ENCODE results near the gene LCTL.

DNA sequence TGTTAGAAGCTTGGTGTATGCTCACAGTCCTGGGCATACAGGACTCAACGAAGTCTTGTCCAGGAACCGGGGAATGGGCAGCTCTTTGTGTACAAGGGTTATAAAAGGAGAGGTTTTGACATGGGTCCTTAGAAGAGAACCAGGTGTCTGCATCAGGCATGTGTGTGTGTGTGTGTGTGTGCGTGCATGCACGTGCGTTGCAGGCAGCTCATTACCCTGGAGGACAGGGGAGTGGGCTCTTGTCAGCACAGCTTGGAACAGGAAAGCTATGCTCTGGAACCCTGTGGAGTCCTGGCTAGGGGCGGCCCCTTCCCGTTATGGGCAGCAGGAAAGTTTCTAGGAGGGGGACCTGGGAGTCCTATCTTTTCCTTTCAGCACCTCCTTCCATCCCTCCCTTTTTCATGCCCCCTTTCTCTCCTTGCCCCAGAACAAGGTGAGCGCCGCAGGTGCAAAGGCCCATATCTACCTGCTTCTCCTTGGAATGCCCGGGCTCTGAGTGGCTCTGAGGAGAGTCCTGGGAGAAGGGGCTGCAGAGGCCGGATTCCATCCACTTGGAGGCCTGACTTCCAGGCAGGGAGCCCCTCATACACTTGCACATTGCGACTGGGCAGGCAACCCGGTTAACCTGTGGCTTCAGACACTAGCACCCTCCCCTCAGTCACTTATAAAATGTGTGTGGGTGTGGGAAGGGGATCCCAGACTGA is 33.9 kb upstream of the LCTL start:
- TF ChIP-seq MAX (IDR thresholded peaks at IDR 0.05; ENCODE audit: low read depth) (no peak), CTCF (IDR thresholded peaks at IDR 0.05) (no peak), USF1 (IDR thresholded peaks at IDR 0.05; ENCODE audit: borderline replicate concordance, low read depth) (no peak), ZBTB33 (IDR thresholded peaks at IDR 0.05; ENCODE audit: borderline replicate concordance, low read depth) (no peak), RFX5 (IDR thresholded peaks at IDR 0.05; ENCODE audit: low read length) (no peak), JUND (IDR thresholded peaks at IDR 0.05) (no peak), MXI1 (IDR thresholded peaks at IDR 0.05; ENCODE audit: low read depth, low read length) (no peak), USF2 (IDR thresholded peaks at IDR 0.05; ENCODE audit: borderline replicate concordance, low read depth, low read length) (no peak), EP300 (IDR thresholded peaks at IDR 0.05; ENCODE audit: borderline replicate concordance in 1 of 2, low read depth in 1 of 2, low read length in 1 of 2) (no peak), GABPA (IDR thresholded peaks at IDR 0.05; ENCODE audit: low read depth) (no peak), YY1 (IDR thresholded peaks at IDR 0.05; ENCODE audit: low read depth) (no peak)
- TF ChIP-seq, protein P1, sequence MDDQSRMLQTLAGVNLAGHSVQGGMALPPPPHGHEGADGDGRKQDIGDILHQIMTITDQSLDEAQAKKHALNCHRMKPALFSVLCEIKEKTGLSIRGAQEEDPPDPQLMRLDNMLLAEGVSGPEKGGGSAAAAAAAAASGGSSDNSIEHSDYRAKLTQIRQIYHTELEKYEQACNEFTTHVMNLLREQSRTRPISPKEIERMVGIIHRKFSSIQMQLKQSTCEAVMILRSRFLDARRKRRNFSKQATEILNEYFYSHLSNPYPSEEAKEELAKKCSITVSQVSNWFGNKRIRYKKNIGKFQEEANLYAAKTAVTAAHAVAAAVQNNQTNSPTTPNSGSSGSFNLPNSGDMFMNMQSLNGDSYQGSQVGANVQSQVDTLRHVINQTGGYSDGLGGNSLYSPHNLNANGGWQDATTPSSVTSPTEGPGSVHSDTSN (IDR thresholded peaks at IDR 0.05), result no peak
- TF ChIP-seq, protein P2, sequence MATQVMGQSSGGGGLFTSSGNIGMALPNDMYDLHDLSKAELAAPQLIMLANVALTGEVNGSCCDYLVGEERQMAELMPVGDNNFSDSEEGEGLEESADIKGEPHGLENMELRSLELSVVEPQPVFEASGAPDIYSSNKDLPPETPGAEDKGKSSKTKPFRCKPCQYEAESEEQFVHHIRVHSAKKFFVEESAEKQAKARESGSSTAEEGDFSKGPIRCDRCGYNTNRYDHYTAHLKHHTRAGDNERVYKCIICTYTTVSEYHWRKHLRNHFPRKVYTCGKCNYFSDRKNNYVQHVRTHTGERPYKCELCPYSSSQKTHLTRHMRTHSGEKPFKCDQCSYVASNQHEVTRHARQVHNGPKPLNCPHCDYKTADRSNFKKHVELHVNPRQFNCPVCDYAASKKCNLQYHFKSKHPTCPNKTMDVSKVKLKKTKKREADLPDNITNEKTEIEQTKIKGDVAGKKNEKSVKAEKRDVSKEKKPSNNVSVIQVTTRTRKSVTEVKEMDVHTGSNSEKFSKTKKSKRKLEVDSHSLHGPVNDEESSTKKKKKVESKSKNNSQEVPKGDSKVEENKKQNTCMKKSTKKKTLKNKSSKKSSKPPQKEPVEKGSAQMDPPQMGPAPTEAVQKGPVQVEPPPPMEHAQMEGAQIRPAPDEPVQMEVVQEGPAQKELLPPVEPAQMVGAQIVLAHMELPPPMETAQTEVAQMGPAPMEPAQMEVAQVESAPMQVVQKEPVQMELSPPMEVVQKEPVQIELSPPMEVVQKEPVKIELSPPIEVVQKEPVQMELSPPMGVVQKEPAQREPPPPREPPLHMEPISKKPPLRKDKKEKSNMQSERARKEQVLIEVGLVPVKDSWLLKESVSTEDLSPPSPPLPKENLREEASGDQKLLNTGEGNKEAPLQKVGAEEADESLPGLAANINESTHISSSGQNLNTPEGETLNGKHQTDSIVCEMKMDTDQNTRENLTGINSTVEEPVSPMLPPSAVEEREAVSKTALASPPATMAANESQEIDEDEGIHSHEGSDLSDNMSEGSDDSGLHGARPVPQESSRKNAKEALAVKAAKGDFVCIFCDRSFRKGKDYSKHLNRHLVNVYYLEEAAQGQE (IDR thresholded peaks at IDR 0.05; ENCODE audit: low read depth, low read length), result no peak
